GM12875 (cell line): ENCODE measurements around the gene AKAP11.

Experiments used
- H3K4me3 ChIP-seq: one replicate; pipeline ENCODE4 v1.5.1; 2011; ENCODE audit warnings: low read depth, low read length, control low read depth
- TF ChIP-seq, protein P1 (sequence below): IDR thresholded peaks from 2 replicates; pipeline ENCODE4 v1.5.1; 2011; ENCODE audit warnings: low read depth, mild to moderate bottlenecking, control low read depth, inconsistent platforms, low read length, moderate library complexity, borderline replicate concordance; ENCODE audit not compliant: insufficient read depth

Gene AKAP11

DNA sequence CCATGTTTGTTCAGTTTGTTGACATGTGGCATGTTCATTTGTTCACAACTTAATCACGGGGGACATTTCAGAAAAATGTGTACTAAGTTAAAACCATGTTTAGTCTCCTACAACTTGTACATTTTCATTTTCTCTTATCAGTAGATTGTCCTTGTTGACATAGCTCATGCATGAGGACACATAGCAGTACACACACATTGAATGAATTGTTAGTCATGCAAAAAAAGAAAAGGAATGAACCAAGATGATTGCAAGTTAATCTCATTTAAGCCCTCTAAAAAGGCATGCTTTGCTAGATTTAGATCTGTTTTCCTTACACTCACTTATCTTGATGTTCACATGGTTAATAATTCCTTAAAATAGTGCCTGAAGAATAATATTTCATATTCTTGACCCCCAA is 38.2 kb upstream of the AKAP11 start:
- TF ChIP-seq, protein P1, sequence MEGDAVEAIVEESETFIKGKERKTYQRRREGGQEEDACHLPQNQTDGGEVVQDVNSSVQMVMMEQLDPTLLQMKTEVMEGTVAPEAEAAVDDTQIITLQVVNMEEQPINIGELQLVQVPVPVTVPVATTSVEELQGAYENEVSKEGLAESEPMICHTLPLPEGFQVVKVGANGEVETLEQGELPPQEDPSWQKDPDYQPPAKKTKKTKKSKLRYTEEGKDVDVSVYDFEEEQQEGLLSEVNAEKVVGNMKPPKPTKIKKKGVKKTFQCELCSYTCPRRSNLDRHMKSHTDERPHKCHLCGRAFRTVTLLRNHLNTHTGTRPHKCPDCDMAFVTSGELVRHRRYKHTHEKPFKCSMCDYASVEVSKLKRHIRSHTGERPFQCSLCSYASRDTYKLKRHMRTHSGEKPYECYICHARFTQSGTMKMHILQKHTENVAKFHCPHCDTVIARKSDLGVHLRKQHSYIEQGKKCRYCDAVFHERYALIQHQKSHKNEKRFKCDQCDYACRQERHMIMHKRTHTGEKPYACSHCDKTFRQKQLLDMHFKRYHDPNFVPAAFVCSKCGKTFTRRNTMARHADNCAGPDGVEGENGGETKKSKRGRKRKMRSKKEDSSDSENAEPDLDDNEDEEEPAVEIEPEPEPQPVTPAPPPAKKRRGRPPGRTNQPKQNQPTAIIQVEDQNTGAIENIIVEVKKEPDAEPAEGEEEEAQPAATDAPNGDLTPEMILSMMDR = no peak
- H3K4me3 ChIP-seq = no peak overlapping the region

DNA sequence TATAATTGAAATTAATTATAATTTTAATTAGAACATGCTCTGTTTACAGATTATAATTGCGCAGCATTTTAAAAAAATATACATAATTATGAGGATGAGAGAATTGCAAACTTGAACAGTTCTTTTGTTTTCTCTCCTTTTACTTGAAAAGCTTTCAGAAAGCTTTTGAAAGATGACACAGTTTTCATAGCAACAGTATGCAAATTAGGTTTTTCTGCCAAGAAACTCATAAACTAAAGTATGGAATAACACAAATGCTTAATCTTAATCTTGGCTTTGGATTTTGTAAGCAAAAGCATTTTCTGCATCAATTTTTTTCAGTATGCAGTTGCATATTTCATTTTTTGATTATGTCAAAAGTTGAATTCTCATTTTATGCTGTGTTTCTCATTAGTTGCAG is 32.8 kb upstream of the AKAP11 start:
- TF ChIP-seq, protein P1 = no peak

DNA sequence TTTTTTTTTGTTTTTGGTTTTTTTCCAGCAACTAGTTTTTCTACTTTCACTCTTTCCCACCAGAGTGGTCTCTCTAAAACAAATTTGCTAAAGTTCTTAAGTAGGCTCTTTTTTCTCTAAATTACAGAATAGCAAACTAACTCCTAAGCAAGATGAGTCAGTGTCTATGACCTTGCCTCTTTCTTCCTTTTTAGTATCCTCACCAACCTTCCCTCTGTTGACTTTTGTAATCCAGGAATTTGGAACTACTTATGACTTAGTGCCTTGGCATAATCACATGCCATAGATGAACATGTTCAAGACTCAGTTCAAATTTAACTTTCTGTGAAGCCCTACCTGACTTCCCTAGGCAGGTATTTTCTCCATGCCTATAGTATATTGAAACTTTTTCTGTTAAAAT is 32.3 kb upstream of the AKAP11 start:
- no peak overlapping the region for H3K4me3 ChIP-seq
- TF ChIP-seq, protein P1 = no peak

More for the DNA sequence above, 32.8 kb upstream of the AKAP11 start:
- no peak overlapping the region for H3K4me3 ChIP-seq

DNA sequence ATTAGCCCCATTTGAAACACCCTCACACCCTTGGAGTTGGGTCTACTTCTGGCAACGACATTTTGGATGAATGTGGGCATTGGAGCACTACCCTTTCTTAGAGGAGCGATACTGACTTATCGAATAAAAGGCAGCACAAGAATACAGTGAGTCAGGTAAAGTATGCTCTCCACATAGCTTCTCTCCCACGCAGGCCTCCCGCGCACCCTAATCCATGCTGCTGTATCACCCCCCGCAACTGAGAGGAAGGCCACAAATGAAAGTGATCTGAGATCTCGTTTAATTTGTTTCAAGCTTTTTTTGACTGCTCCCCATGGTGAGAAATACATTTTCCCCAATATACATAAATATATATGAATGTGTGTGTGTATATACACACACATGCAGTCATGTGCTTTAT is 25.4 kb upstream of the AKAP11 start:
- TF ChIP-seq, protein P1 = no peak
- no peak overlapping the region for H3K4me3 ChIP-seq

DNA sequence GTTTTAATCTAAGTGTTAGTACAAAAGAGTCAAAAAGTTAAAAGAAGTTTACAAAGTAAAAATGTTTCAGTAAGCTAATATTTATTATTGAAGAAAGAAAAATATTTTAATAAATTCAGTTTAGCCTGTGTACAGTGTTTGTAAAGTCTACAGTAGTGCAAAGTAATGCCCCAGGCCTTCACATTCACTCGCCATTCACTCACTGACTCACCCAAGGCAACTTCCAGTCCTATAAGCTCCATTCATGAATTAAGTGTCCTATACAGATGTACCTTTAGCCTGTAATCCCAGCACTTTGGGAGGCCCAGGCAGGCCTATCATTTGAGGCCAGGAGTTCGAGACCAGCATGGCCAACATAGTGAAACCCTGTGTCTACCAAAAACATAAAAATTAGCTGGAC is 24.1 kb upstream of the AKAP11 start:
- TF ChIP-seq, protein P1 = no peak
- no peak overlapping the region for H3K4me3 ChIP-seq

DNA sequence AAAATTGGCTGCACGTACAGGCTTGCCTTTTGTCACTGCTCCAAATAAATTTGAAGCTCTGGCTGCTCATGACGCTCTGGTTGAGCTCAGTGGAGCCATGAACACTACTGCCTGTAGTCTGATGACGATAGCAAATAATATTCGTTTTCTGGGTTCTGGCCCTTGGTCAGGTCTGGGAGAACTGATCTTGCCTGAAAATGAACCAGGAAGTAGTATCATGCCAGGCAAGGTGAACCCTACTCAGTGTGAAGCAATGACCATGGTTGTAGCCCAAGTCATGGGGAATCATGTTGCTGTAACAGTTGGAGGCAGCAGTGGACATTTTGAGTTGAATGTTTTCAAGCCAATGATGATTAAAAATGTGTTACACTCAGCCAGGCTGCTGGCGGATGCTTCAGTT is 16.1 kb upstream of the AKAP11 start:
- TF ChIP-seq, protein P1 = no peak

DNA sequence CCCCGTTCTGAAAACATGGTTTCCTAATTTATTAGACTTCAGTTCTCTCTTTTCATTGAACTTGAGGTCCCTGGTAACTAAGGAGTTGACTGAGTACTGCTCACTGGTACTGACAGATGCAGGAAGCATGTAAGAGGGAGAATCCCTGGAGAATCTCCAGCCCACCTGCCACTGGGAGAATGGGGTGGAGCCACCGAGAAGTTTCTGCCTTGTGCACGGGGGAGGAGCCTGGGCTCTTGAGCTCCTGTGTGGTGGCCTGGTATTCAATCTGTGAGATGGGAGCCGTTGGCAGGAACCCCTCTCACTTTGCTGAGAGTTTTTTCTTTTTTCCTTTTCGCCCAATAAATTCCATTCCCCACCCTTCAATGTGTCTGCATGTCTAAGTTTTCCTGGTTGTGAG is 13.2 kb upstream of the AKAP11 start:
- TF ChIP-seq, protein P1 = no peak
- no peak overlapping the region for H3K4me3 ChIP-seq

More for the DNA sequence above, 16.1 kb upstream of the AKAP11 start:
- H3K4me3 ChIP-seq = no peak overlapping the region
